Epidermal melanocyte (primary cell): ENCODE data around the gene SPRY1.

Experiments
- DNase-seq: peaks from one replicate; pipeline ENCODE4 v3.0.0; 2011; ENCODE audit warnings: low spot score; ENCODE audit not compliant: insufficient read length

The SPRY1 gene

GRCh38 chr4:123409334-123409733 is 12.7 kb downstream of the SPRY1 start:
- DNase-seq = no peak

GRCh38 chr4:123411514-123411913 is 14.9 kb downstream of the SPRY1 start:
- no peak for DNase-seq

- DNase-seq = no peak
Measured at GRCh38 chr4:123412091-123412505, 15.5 kb downstream of the SPRY1 start.

- DNase-seq = no peak
Measured at GRCh38 chr4:123412700-123413512, 16.3 kb downstream of the SPRY1 start.

- no peak for DNase-seq
Measured at GRCh38 chr4:123415576-123415975, 19.0 kb downstream of the SPRY1 start.

GRCh38 chr4:123415977-123416376 is 19.4 kb downstream of the SPRY1 start:
- DNase-seq = no peak

- DNase-seq = no peak
Measured at GRCh38 chr4:123417813-123418212, 21.2 kb downstream of the SPRY1 start.

- peak; percentile 74 for DNase-seq
Measured at GRCh38 chr4:123418351-123418931, 21.8 kb downstream of the SPRY1 start.

- DNase-seq = no peak
Measured at GRCh38 chr4:123419885-123420755, 23.5 kb downstream of the SPRY1 start.

- DNase-seq = no peak
Measured at GRCh38 chr4:123421227-123421936, 24.8 kb downstream of the SPRY1 start.

GRCh38 chr4:123421937-123422781 is 25.6 kb downstream of the SPRY1 start:
- no peak for DNase-seq

GRCh38 chr4:123423819-123424218 is 27.2 kb downstream of the SPRY1 start:
- no peak for DNase-seq

- no peak for DNase-seq
Measured at GRCh38 chr4:123427951-123428350, 31.4 kb downstream of the SPRY1 start.

- no peak for DNase-seq
Measured at GRCh38 chr4:123430031-123430430, 33.4 kb downstream of the SPRY1 start.

- DNase-seq = no peak
Measured at GRCh38 chr4:123430501-123430900, 33.9 kb downstream of the SPRY1 start.

- no peak for DNase-seq
Measured at GRCh38 chr4:123433573-123433972, 37.0 kb downstream of the SPRY1 start.

- DNase-seq = no peak
Measured at GRCh38 chr4:123433976-123434375, 37.4 kb downstream of the SPRY1 start.

GRCh38 chr4:123435246-123436113 is 38.9 kb downstream of the SPRY1 start:
- no peak for DNase-seq

GRCh38 chr4:123438031-123438430 is 41.4 kb downstream of the SPRY1 start:
- no peak for DNase-seq
